22Rv1 (cell line): ENCODE results near the gene TRMT11.

Experiments used
- ZFX ChIP-seq: fragments of 450-650 bp; IDR thresholded peaks from 2 replicates; pipeline ENCODE4 v1.6.1; 2017; ENCODE audit warnings: antibody characterized with exemption, borderline replicate concordance
- TF ChIP-seq, protein P1 (sequence below): fragments of 450-650 bp; IDR thresholded peaks from 2 replicates; pipeline ENCODE4 v1.5.1; 2017; ENCODE audit warnings: mild to moderate bottlenecking

DNA sequence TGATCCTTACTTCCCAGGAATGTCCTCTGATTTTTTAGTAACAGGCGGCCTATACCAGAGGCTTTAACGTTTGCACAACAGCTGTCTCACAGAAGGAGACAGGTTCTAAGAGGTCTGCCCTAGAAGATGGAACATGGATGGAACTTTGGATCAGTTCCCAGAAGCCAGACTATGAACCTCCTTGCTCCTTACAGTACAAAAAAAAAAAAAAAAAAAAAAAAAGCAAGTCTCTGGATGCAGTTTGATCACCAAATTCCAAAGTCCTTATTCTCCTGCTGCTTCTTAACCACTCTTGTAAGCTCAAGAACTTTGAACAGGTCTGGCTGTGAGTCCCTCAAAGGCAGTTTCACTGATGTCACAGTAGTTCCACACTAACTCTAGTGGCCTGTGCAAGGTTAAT lies 2.0 kb upstream of the TRMT11 start:
- TF ChIP-seq, protein P1, sequence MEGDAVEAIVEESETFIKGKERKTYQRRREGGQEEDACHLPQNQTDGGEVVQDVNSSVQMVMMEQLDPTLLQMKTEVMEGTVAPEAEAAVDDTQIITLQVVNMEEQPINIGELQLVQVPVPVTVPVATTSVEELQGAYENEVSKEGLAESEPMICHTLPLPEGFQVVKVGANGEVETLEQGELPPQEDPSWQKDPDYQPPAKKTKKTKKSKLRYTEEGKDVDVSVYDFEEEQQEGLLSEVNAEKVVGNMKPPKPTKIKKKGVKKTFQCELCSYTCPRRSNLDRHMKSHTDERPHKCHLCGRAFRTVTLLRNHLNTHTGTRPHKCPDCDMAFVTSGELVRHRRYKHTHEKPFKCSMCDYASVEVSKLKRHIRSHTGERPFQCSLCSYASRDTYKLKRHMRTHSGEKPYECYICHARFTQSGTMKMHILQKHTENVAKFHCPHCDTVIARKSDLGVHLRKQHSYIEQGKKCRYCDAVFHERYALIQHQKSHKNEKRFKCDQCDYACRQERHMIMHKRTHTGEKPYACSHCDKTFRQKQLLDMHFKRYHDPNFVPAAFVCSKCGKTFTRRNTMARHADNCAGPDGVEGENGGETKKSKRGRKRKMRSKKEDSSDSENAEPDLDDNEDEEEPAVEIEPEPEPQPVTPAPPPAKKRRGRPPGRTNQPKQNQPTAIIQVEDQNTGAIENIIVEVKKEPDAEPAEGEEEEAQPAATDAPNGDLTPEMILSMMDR = no peak
- TF ChIP-seq ZFX = no peak
